Inferior parietal cortex (tissue), 1 donor: ENCODE measurements around the gene TBCCD1.
"Not testable (repeated sequence)": the region's sequence is repeated elsewhere in the genome, so short reads cannot be mapped to it uniquely, and the experiment has no call there.

Source experiments
- DNase-seq: peaks from one replicate; pipeline ENCODE4 v3.0.0-alpha.2; 2016; ENCODE audit errors: extremely low spot score

The TBCCD1 gene

GRCh38 chr3:186519021-186519658 lies 48.0 kb downstream of the TBCCD1 start:
- no peak for DNase-seq

GRCh38 chr3:186517218-186517617 lies 49.9 kb downstream of the TBCCD1 start:
- DNase-seq: no peak

DNA sequence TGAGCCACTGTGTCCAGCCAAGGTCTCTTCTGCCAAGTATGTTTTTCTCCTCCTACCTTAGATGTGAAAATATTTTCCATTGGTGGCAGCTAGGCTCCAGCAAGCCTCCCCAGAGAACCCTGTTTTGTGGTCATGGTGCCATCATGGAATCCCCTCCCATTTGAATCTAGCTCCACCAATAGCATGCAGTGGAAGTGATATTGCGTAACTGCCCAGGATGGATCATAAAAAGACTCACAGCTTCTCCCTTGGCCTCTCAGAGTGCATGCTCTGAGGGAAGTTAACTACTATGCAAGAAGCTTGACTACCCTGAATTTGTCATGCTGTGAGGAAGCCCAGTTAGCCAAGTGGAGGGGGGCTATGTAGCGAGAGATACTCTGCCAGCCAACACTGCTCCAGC lies 50.5 kb downstream of the TBCCD1 start:
- no peak for DNase-seq

- DNase-seq: no peak
Measured at GRCh38 chr3:186515125-186515524, 52.0 kb downstream of the TBCCD1 start.

DNA sequence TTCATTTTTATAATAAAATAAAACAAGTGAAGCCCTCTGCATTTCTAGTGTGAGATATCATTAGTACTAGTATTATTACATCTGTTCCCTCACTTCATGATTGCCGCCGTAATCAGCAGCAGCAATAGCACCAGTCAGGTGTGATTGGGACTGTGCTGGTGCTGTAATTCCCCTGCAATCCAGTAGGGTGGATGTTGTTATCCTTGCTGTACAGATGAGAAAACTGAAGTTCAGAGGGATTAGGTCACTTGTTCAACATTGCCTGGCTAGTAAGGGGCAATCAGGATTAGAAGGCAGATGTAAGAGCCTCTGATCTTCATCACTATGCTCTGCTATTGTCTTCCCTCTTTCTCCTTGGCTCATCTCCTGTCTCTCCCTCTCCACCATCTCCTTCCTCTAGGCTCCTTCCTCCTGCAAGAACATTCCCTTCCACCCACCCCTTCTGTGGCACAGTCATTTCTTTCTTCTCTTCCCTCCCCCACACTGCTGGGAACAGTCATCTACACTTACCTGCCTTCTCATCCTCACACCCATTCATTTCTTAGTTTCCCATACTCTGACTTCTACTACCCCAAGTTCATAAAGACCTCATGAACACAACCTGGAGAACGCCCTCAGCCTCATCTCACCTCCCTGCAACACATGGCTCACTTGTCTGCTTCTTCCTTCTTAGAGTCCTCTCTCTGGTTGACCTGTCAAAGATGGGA lies 52.7 kb downstream of the TBCCD1 start:
- no peak for DNase-seq

DNA sequence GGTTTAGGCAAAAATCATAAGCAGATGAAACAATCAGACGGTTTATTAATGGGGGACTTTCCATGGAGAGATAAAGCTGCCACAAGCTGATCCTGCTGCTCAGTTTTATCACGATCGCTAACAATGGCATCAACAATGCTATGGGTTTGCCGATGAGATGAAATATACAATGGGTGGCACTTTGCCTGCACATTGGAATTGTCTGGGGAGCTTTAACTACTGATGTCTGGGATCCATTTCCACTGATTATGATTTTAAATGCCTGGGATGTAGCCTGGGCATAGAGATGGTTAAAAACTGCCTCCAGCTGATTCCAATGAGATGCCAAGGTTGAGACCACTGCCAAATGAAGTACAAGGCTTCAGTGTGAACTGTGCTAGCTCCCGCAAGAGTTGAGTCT lies 53.8 kb downstream of the TBCCD1 start:
- no peak for DNase-seq

- no peak for DNase-seq
Measured at GRCh38 chr3:186512570-186513302, 54.4 kb downstream of the TBCCD1 start.

DNA sequence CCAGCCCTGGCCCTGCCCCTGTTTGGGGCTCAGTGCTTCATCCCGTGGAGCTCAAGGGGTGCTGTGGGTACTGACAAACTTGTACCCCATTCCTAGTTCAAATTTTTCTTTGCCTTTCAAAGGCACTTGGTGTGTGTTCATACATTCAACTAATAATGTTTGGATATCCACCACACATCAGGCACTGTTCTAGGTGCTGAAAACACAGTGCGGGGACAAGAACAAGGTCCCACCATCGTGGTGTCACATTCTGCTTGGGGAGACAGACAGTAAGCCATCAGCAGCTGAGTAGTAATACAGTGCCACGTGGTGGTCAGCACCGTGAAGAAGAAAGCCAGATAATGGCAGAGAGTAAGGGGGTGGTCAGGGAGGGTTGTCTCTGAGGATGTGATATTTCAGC lies 55.4 kb downstream of the TBCCD1 start:
- no peak for DNase-seq

DNA sequence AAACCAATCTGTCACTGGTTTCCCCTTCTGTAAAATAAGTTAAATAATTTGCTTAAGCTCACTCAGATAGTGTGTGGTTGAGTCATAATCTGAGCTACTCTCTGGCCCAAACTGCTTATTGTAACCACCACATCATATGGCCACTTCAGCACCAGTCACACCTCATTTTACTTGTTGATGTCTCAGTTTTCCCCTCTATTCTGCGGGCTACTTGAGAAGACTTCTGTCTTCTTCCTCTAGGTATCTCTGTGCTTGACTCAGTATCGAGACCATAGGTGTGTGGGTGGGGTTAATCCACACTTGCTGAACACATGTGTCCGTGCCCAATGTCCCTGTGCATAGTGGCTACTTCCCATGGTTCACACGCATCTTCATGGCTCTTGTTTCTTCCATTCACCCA lies 55.9 kb downstream of the TBCCD1 start:
- no peak for DNase-seq

DNA sequence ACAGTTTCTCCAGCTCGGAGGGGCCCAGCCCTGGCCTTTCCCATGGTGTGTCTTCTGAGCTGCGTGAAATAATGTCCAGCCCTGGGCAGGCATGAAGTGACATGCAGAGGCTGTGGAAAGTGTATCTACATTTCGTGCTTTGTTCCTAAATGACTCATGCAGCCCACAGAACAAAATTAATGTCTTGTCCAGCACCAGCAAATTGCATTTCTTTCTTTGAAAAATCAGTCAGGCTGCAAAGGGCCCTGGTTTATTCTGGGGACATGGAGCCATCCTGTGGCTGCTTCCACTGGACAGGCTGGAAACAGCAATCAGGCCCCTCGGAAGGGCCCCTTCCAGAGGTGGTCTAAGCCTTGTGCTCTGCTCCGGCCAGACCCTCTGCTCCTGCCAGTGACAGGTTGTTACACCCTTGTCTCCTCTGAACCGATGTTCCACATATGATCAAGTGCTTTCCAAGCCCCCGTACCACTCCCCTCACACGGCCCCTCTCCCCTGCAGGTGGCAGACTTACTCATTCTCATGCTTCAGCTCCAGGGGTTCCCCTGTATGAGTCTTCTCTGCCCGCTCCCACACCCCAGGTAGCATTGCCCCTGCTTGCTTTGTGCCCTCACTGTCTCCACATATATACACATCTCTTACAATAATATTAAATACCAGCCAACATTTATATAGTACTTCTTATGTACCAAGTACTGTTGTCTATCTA lies 56.6 kb downstream of the TBCCD1 start:
- DNase-seq: no peak

- no peak for DNase-seq
Measured at GRCh38 chr3:186509423-186509822, 57.7 kb downstream of the TBCCD1 start.

DNA sequence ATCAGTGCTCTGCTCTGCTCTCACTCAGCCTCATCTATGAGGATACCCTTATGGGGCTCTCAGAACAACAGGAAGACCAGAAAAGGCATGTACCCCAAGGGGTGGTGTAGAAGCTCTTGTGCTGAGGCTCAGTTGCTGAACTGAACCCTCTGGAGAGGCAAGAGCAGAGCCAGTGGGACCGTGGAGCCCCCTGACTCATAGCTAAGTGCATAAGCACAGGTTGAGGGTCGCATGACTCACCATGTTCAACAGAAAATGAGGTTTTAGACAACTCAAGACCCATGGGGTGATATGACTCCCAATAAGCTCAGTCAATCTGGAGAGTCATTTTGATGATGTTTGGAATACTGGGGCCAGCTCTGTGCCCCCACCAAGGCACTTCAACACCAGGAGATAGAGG lies 60.3 kb downstream of the TBCCD1 start:
- no peak for DNase-seq

GRCh38 chr3:186506191-186506739 lies 60.9 kb downstream of the TBCCD1 start:
- DNase-seq: no peak

DNA sequence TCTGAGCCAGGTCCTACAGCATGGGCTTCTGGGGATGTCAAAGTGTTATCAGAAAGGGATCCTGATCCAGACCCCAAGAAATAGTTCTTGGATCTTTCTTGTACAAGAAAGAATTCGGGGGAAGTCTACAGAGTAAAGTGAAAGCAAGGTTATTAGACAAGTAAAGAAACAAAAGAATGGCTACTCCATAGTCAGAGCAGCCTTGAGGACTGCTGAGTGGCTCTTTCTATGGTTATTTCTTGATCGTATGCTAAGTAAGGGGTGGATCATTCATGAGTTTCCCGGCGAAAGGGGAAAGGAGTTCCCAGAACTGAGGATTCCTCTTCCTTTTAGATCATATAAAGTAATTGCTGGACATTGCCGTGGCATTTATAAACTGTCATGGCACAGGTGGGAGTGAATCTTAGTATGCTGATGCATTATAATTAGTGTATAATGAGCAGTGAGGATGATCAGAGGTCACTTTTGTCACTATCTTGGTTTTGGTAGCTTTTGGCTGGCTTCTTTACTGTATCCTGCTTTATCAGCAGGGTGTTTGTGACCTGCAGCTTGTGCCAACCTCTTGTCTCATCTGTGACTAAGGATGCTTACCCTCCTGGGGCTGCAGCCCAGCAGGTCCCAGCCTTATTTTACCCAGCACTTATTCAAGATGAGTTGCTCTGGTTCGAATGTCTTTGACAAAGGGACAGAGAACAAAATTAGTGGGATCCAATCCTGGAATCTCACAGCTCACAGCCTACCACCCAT lies 64.0 kb downstream of the TBCCD1 start:
- no peak for DNase-seq

GRCh38 chr3:186502138-186502948 lies 64.8 kb downstream of the TBCCD1 start:
- DNase-seq: no peak

DNA sequence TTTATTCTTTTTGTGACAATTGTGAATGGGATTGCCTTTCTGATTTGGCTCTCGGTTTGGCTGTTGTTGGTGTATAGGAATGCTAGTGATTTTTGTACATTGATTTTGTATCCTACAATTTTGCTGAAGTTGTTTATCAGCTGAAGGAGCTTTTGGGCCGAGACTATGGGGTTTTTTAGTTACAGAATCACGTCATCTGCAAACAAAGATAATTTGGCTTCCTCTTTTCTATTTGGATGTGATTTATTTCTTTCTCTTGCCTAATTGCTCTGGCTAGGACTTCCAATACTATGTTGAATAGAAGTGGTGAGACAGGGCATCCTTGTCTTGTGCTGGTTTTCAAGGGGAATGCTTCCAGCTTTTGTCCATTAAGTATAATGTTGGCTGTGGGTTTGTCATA lies 67.2 kb downstream of the TBCCD1 start:
- DNase-seq: not testable (repeated sequence)

GRCh38 chr3:186498022-186498421 lies 69.1 kb downstream of the TBCCD1 start:
- DNase-seq: not testable (repeated sequence)

GRCh38 chr3:186497608-186498007 lies 69.5 kb downstream of the TBCCD1 start:
- DNase-seq: no peak

GRCh38 chr3:186496635-186497034 lies 70.5 kb downstream of the TBCCD1 start:
- DNase-seq: no peak
